ENCODE data around the gene ADIPOR2.
"Not testable (repeated sequence)": the region's sequence is repeated elsewhere in the genome, so short reads cannot be mapped to it uniquely, and the experiment has no call there.

The ADIPOR2 gene

GRCh38 chr12:1810201-1810930 lies 119.5 kb downstream of the ADIPOR2 start:
- no peak for DNase-seq (ENCODE audit: extremely low read depth in 1 of 2, low read depth in 1 of 2)

GRCh38 chr12:1810931-1811280 lies 120.0 kb downstream of the ADIPOR2 start:
- no peak for DNase-seq (ENCODE audit: extremely low read depth in 1 of 2, low read depth in 1 of 2)

GRCh38 chr12:1811281-1811947 lies 120.5 kb downstream of the ADIPOR2 start:
- no peak for DNase-seq (ENCODE audit: extremely low read depth in 1 of 2, low read depth in 1 of 2)

GRCh38 chr12:1811948-1812291 lies 121.0 kb downstream of the ADIPOR2 start:
- no peak for DNase-seq (ENCODE audit: extremely low read depth in 1 of 2, low read depth in 1 of 2)

- no peak for DNase-seq (ENCODE audit: extremely low read depth in 1 of 2, low read depth in 1 of 2)
Observed at GRCh38 chr12:1812650-1813302, 121.9 kb downstream of the ADIPOR2 start.

- DNase-seq (ENCODE audit: extremely low read depth in 1 of 2, low read depth in 1 of 2) = no peak
Observed at GRCh38 chr12:1814266-1814665, 123.4 kb downstream of the ADIPOR2 start.

- DNase-seq (ENCODE audit: extremely low read depth in 1 of 2, low read depth in 1 of 2) = no peak
Observed at GRCh38 chr12:1815108-1815507, 124.2 kb downstream of the ADIPOR2 start.

- DNase-seq (ENCODE audit: extremely low read depth in 1 of 2, low read depth in 1 of 2) = no peak
Observed at GRCh38 chr12:1815814-1816729, 125.2 kb downstream of the ADIPOR2 start.

- no peak for DNase-seq (ENCODE audit: extremely low read depth in 1 of 2, low read depth in 1 of 2)
Observed at GRCh38 chr12:1816730-1817348, 126.0 kb downstream of the ADIPOR2 start.

- DNase-seq (ENCODE audit: extremely low read depth in 1 of 2, low read depth in 1 of 2) = not testable (repeated sequence)
Observed at GRCh38 chr12:1817928-1818327, 127.1 kb downstream of the ADIPOR2 start.

GRCh38 chr12:1819050-1819449 lies 128.2 kb downstream of the ADIPOR2 start:
- no peak for DNase-seq (ENCODE audit: extremely low read depth in 1 of 2, low read depth in 1 of 2)

GRCh38 chr12:1819571-1819970 lies 128.7 kb downstream of the ADIPOR2 start:
- DNase-seq (ENCODE audit: extremely low read depth in 1 of 2, low read depth in 1 of 2) = no peak

- no peak for DNase-seq (ENCODE audit: extremely low read depth in 1 of 2, low read depth in 1 of 2)
Observed at GRCh38 chr12:1820191-1820895, 129.5 kb downstream of the ADIPOR2 start, which contains the start of gene LRTM2. TSS of gene LRTM2 (plus strand) at chr12:1820565. CDS start at chr12:1828149, 7,584 bp downstream.

- no peak for DNase-seq (ENCODE audit: extremely low read depth in 1 of 2, low read depth in 1 of 2)
Observed at GRCh38 chr12:1820896-1821291, 130.0 kb downstream of the ADIPOR2 start.

GRCh38 chr12:1821805-1822204 lies 130.9 kb downstream of the ADIPOR2 start:
- no peak for DNase-seq (ENCODE audit: extremely low read depth in 1 of 2, low read depth in 1 of 2)

GRCh38 chr12:1822699-1823098 lies 131.8 kb downstream of the ADIPOR2 start:
- no peak for DNase-seq (ENCODE audit: extremely low read depth in 1 of 2, low read depth in 1 of 2)

GRCh38 chr12:1823237-1823636 lies 132.4 kb downstream of the ADIPOR2 start:
- DNase-seq (ENCODE audit: extremely low read depth in 1 of 2, low read depth in 1 of 2) = no peak

GRCh38 chr12:1825382-1826102 lies 134.7 kb downstream of the ADIPOR2 start:
- DNase-seq (ENCODE audit: extremely low read depth in 1 of 2, low read depth in 1 of 2) = no peak

- DNase-seq (ENCODE audit: extremely low read depth in 1 of 2, low read depth in 1 of 2) = no peak
Observed at GRCh38 chr12:1826401-1826800, 135.5 kb downstream of the ADIPOR2 start.
